Heart left ventricle (tissue), 13 donors: Measurements from ENCODE around the gene PLCB4.

Experiments used
- POLR2A ChIP-seq, 2 donors: fragments of 450-650 bp; IDR thresholded peaks; one replicate each; pipeline ENCODE4 v1.6.1; 2017; ENCODE audit warnings: antibody characterized with exemption in 2 of 2, mild to moderate bottlenecking in 2 of 2, moderate library complexity in 2 of 2
- TF ChIP-seq, protein P1 (sequence below), 12 donors: fragments of 200-600 bp; sonication (generic) in 4 of 12; IDR thresholded peaks; one replicate each; pipeline versions ENCODE4 v1.5.0 to v1.8.0; 2018 to 2022; ENCODE audit warnings: antibody characterized with exemption in 12 of 12, mild to moderate bottlenecking in 5 of 12
- donor health status: ischemic (EF 13 %, LVEDD 7.1; RV severe dilation, severe dysfunction).
- donor health status: DM: no; HTN: yes; CAD: no.
- donor health status: DM: no; HTN: no; CAD: no.
- donor health status: ischemic (EF 25% LVEDD 6.9; RV normal size, moderate dysfunction).
- donor health status: ischemic (EF 25% LVEDD 5.7; RV mildly dilated, moderate dysfunction).
- donor health status: ischemic (EF 35%, LVEDD 5.7; RV mildly dilated, moderate dysfunction).
- donor health status: nonischemic (EF 11% LVEDD 7.7; RV severe dilation, severe dysfunction).
- donor health status: DM: yes; HTN: yes; CAD: no.
- donor health status: PGD.
- donor health status: ischemic (EF 29% LVEDD 5.4; RV normal size, mild dysfunction).
- donor health status: nonischemic (EF 23%, LVEDD 6.1; RV moderate dilation, normal function).

DNA sequence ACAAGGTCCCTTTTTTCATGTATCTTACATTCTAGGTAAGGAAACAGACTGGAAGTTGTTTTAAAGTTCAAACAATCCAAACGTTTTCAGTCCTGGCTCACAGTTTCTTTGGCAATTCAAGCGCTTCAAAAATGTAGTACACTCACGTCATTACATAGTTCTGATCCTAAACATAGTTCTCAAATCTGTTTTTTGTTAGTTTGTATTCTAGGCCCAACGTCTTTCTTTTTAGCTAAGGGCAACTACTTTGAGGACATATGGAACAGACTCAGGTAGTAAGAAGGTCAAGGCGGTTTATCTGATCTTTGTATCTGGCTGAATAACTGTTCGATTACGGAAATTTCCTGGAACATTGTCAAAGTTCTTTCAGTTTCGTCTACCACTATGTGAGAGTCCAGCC lies 36.9 kb upstream of the PLCB4 start:
- TF ChIP-seq POLR2A (IDR thresholded peaks at IDR 0.05) = no peak
- TF ChIP-seq, protein P1, sequence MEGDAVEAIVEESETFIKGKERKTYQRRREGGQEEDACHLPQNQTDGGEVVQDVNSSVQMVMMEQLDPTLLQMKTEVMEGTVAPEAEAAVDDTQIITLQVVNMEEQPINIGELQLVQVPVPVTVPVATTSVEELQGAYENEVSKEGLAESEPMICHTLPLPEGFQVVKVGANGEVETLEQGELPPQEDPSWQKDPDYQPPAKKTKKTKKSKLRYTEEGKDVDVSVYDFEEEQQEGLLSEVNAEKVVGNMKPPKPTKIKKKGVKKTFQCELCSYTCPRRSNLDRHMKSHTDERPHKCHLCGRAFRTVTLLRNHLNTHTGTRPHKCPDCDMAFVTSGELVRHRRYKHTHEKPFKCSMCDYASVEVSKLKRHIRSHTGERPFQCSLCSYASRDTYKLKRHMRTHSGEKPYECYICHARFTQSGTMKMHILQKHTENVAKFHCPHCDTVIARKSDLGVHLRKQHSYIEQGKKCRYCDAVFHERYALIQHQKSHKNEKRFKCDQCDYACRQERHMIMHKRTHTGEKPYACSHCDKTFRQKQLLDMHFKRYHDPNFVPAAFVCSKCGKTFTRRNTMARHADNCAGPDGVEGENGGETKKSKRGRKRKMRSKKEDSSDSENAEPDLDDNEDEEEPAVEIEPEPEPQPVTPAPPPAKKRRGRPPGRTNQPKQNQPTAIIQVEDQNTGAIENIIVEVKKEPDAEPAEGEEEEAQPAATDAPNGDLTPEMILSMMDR (IDR thresholded peaks at IDR 0.05) = no peak
